Measurements from ENCODE around the gene LATS1.
A peak's percentile ranks its signal among the peaks of the same experiment; 100 is the strongest.

LATS1 gene

GRCh38 chr6:149660028-149660427, 57.9 kb downstream of the LATS1 start:
- DNase-seq (ENCODE audit: low spot score) = no peak

GRCh38 chr6:149657441-149657840, 60.5 kb downstream of the LATS1 start:
- DNase-seq (ENCODE audit: low spot score) = no peak

GRCh38 chr6:149651056-149651455, 66.8 kb downstream of the LATS1 start:
- no peak for DNase-seq (ENCODE audit: low spot score)

DNA sequence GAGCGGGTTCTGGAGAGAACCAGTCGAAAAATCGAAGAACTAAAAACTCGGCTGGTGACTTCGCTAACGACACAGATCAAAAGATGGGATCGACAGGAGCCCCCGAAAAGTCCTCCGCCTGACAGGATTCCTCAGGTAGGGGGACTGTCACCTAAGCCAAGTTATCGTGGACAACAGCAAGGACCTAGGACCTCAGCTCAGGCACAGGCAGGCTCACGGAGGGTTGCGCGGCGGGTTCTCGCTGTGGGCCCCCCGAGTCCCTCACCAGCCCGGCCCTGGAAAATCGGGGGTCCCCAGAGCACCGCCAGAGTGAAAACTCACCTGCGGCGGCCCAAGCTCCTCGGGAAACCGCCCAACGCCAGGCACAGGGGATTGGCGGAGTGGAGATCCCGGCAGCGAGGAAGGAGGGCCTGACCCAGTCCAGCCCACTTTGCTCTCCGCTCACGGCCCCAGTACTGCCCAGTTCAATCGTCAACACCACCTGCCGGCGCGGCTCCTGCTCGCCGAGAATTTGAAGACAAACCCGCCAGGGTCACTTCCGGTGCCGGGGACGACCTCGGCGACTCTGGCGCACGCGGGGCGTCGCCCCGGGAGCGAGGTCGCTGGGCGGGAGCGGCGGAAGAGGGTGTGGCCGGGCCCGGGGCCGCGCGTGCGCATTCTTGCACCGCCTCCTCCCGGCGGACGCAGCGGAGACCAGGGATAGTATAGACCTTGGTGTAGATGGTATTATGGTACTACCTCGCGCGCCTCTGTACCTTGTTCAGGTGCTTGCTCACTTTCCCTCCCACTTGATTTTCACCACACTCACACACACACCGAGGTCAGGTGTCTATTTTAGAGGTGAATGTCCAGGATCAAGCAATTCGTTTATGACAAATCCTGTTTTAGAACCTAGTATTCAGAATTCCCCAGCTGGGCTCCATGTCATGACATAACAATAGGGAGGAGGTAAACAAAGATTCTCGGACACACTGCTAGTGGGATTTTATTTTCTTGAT, 69.5 kb downstream of the LATS1 start, which contains the start of gene KATNA1:
TSS of gene KATNA1 (minus strand) at position 567 of the 998 bp plus-strand sequence. CDS start 10,167 bp downstream, outside the sequence.
- peak; percentile 86 for DNase-seq (ENCODE audit: low spot score)

DNA sequence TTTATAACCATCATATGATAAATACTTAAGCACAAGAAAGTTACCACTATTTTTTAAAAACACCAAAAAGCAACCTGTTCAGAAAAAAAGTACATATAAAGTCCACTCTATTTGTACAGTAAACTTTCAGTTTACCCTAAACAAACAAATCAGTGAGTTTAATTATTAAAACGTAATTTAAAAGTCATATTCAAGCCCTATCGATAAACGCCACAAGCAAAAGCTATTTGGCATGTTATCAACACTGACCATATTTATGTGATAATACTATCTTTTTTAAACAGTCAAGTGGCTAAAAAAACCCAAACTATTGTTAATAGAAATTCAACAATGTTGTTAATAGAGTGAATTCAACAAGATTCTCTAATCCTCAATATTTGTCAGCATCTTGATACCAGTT, 71.3 kb downstream of the LATS1 start:
- DNase-seq (ENCODE audit: low spot score) = no peak

- DNase-seq (ENCODE audit: low spot score) = no peak
These were observed 74.9 kb downstream of the LATS1 start for GRCh38 chr6:149642829-149643580.

GRCh38 chr6:149636124-149636523, 81.8 kb downstream of the LATS1 start:
- DNase-seq (ENCODE audit: low spot score) = no peak

GRCh38 chr6:149634315-149634714, 83.6 kb downstream of the LATS1 start:
- DNase-seq (ENCODE audit: low spot score) = no peak

DNA sequence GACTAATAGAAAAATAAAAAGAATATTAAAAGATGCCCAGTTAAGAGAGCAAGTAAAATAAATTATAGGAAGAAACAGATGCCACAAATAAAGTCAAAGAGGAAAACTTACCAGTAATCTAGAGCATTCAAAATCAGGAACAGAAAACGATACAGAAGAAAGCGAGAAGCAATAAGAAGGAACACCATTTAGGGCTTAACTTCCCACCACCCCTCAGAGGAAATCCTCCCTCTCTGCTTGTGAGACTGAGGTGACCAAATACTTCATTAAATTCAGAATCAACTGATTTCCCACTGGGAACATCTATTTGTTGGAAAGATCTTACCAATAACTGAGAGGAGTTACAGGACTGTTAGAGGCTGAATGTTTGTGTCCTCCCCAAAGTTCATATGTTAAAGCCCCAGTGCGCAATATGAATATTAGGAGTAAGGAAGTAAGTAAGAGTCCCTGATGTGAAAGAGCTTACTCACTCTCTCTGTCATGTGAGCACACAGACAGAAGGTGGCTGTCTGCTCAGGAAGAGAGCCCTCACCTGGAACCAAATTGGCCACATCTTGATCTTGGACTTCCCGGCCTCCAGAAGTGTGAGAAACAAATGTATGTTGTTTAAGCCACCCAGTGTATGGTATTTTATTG, 88.9 kb downstream of the LATS1 start:
- DNase-seq (ENCODE audit: low spot score) = no peak

- DNase-seq (ENCODE audit: low spot score) = no peak
These were observed 90.2 kb downstream of the LATS1 start for GRCh38 chr6:149627672-149628071.

DNA sequence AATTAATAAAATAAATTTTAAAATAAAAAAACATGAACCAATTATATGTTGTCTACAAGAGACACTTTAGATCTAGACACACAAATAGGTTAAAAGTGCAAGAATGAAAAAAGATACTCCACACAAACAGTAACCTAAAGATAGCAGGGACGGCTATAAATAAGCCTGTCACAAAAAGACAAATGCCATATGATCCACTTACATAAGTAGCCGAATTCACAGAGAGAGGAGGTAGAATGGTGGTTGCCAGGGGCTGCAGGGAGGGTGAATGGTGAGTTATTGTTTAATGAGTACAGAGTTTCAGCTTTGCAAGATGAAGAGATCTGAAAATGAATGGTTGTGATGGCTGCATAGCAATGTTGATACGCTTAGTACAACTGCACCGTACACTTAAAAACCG, 102.1 kb downstream of the LATS1 start:
- DNase-seq (ENCODE audit: low spot score) = no peak

- no peak for DNase-seq (ENCODE audit: low spot score)
These were observed 103.6 kb downstream of the LATS1 start for GRCh38 chr6:149614337-149614736.

DNA sequence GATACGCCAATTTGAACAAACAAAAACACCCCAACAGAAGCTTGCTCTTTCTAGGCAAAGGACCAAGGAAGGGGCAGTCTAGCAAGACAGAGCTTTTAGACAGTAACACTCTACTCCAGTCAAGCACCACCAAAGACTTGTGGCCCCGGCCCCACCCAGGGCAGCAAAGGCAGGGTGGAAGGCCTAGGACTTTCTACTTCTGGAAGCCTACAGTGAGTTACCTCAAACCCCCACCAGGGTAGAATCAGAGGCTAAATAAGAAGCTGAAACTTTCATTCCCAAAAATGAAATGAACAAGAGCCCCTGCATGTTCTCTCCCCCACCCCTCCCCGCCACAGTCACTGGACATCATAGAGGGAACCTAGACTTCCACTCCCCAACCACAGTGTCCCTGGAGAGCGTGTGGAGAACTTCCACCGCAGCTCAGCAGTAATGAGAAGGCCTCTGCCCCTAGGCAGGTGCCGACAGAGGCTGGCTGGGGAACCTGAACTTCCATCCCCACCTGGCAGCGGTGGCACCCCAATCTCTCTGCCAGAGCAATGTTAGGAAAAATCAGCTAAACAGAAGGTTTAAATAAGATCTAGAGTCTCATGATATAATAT, 109.4 kb downstream of the LATS1 start:
- no peak for DNase-seq (ENCODE audit: low spot score)
